Neural progenitor cell (in vitro differentiated cells): ENCODE measurements around the gene CREG1. TPM values are rescaled to one million over a fixed set of nuclear protein-coding genes. Genes with fewer than 3 reads are reported as not detected.

Experiments
- DNase-seq: peaks from one replicate; pipeline ENCODE4 v3.0.0-alpha.2; 2016; ENCODE audit warnings: low spot score
- H2AFZ ChIP-seq: fragments of 200-600 bp; sonication (generic); replicated peaks from 2 replicates; pipeline ENCODE4 v1.6.1; 2016; ENCODE audit warnings: antibody characterized with exemption
- H3F3A ChIP-seq: fragments of 200-600 bp; sonication (generic); 2 replicates; pipeline ENCODE4 v1.6.1; 2016; ENCODE audit warnings: antibody characterized with exemption, low read depth
- H3K27ac ChIP-seq: fragments of 200-600 bp; sonication (generic); 2 replicates; pipeline ENCODE4 v1.5.1; 2016; ENCODE audit warnings: mild to moderate bottlenecking
- H3K27me3 ChIP-seq: fragments of 200-600 bp; sonication (generic); 2 replicates; pipeline ENCODE4 v1.6.1; 2016; ENCODE audit warnings: mild to moderate bottlenecking, moderate library complexity
- H3K36me3 ChIP-seq: fragments of 200-600 bp; sonication (generic); 2 replicates; pipeline ENCODE4 v1.5.1; 2016
- H3K4me1 ChIP-seq: fragments of 200-600 bp; sonication (generic); 2 replicates; pipeline ENCODE4 v1.6.1; 2016; ENCODE audit warnings: mixed run types
- H3K4me2 ChIP-seq: fragments of 200-600 bp; sonication (generic); 2 replicates; pipeline ENCODE4 v1.6.1; 2016
- H3K4me3 ChIP-seq: fragments of 200-600 bp; sonication (generic); 2 replicates; pipeline ENCODE4 v1.5.1; 2016
- H3K79me2 ChIP-seq: fragments of 200-600 bp; sonication (generic); 2 replicates; pipeline ENCODE4 v1.6.1; 2016; ENCODE audit warnings: low read depth
- H3K9ac ChIP-seq: fragments of 200-600 bp; sonication (generic); 2 replicates; pipeline ENCODE4 v1.6.1; 2016
- H3K9me3 ChIP-seq: fragments of 200-600 bp; sonication (generic); 2 replicates; pipeline ENCODE4 v1.5.1; 2016; ENCODE audit warnings: low read depth
- H4K20me1 ChIP-seq: fragments of 200-600 bp; sonication (generic); 2 replicates; pipeline ENCODE4 v1.6.1; 2016; ENCODE audit warnings: low read depth
- H3K27ac Mint-ChIP-seq: 3 replicates; pipeline ENCODE4 v1.8.0; 2021; ENCODE audit warnings: mixed read lengths
- H3K27me3 Mint-ChIP-seq: 2 replicates; pipeline ENCODE4 v1.8.0; 2022; ENCODE audit warnings: low read depth, mild to moderate bottlenecking, inconsistent platforms, moderate library complexity, mixed read lengths; ENCODE audit not compliant: insufficient read depth
- H3K36me3 Mint-ChIP-seq: 3 replicates; pipeline ENCODE4 v1.8.0; 2021; ENCODE audit warnings: mixed read lengths
- H3K4me1 Mint-ChIP-seq: 3 replicates; pipeline ENCODE4 v1.8.0; 2021; ENCODE audit warnings: mixed read lengths
- H3K4me3 Mint-ChIP-seq: 3 replicates; pipeline ENCODE4 v1.8.0; 2021; ENCODE audit warnings: mild to moderate bottlenecking, moderate library complexity, mixed read lengths
- H3K9me3 Mint-ChIP-seq: 3 replicates; pipeline ENCODE4 v1.8.0; 2020; ENCODE audit warnings: mixed read lengths
- CTCF ChIP-seq: fragments of 200-600 bp; sonication (generic); IDR thresholded peaks from 2 replicates; pipeline ENCODE4 v1.5.1; 2017; ENCODE audit warnings: antibody characterized with exemption, mild to moderate bottlenecking
- EZH2 ChIP-seq: fragments of 200-600 bp; sonication (generic); IDR thresholded peaks from 2 replicates; pipeline ENCODE4 v1.6.1; 2017; ENCODE audit warnings: antibody characterized with exemption, mild to moderate bottlenecking, moderate library complexity
- EZH2phosphoT487 ChIP-seq: fragments of 200-600 bp; sonication (generic); IDR thresholded peaks from 2 replicates; pipeline ENCODE4 v1.6.1; 2017; ENCODE audit warnings: antibody characterized with exemption
- total RNA-seq: library from RNA; depleted of rRNA; stranded (reverse); fragments of >200 nt; gene quantifications from 2 replicates; pipeline ENCODE4 v1.2.3, GENCODE V29; 2015; ENCODE audit warnings: low replicate concordance

CREG1 gene
- total RNA-seq, 1 donor from 2014 or later: 55.6 TPM

GRCh38 chr1:167529829-167530474, 23.6 kb downstream of the CREG1 start:
- no peak overlapping the region for H3K9ac ChIP-seq
- H3K79me2 ChIP-seq: no peaks in the 10 kb centered on the region
- H3K4me3 Mint-ChIP-seq: no peak overlapping the region
- no peak overlapping the region for H3K4me2 ChIP-seq
- H3K27me3 Mint-ChIP-seq: peaks cover 7% of the 10 kb centered on the region
- TF ChIP-seq EZH2phosphoT487 (no peak), CTCF (no peak), EZH2 (no peak)
- peaks cover 18% of the 10 kb centered on the region for H3K4me1 ChIP-seq
- no peak overlapping the region for H3K27ac ChIP-seq
- no peak overlapping the region for H3K4me3 ChIP-seq
- H2AFZ ChIP-seq: no peak overlapping the region
- H3K36me3 ChIP-seq: no peaks in the 10 kb centered on the region
- H3K4me1 Mint-ChIP-seq: peaks cover 35% of the 10 kb centered on the region
- H4K20me1 ChIP-seq: no peaks in the 10 kb centered on the region
- no peaks in the 10 kb centered on the region for H3F3A ChIP-seq
- peak overlapping the region; percentile 50 for H3K27ac Mint-ChIP-seq
- no peaks in the 10 kb centered on the region for H3K9me3 ChIP-seq
- H3K27me3 ChIP-seq: no peaks in the 10 kb centered on the region
- H3K36me3 Mint-ChIP-seq: no peaks in the 10 kb centered on the region
- DNase-seq: no peak
- H3K9me3 Mint-ChIP-seq: no peaks in the 10 kb centered on the region

DNA sequence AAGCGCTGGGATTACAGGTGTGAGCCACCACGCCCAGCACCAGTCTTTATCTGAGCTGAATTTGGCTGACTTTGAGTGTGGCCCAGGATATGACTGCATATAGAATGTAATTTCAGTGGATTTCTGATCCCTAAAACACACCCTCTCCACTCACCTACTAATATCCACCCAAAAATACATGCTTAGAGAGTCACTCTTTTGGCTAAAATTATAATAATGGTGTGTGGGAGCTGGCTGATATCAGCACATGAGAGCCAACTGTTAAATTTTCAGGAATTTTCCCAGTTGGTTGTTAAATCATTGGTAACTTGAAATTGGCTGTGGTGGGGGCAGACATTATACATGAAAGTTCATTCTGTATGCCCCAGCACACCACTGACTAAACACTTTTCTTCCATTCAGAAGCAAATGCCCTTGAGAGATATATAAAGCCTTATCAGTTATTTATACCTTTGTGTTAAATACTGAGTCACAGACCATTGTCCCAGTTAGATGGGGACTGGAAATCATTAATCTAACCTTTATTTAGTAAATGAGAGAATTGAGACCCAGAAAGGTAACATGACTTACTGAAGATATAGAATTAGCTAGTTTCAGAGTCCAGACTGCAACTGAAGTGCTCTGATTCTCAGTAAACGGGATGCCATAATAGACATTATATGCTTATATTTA, 25.4 kb downstream of the CREG1 start:
- Histone ChIP-seq H4K20me1 (no peaks in the 10 kb centered on the region), H3K9me3 (no peaks in the 10 kb centered on the region), H3K4me1 (peaks cover 13% of the 10 kb centered on the region), H3K27me3 (no peaks in the 10 kb centered on the region), H2AFZ (no peak overlapping the region), H3K9ac (no peak overlapping the region), H3K4me2 (no peak overlapping the region), H3K27ac (no peak overlapping the region), H3K36me3 (no peaks in the 10 kb centered on the region), H3K79me2 (no peaks in the 10 kb centered on the region), H3F3A (no peaks in the 10 kb centered on the region), H3K4me3 (no peak overlapping the region)
- no peaks in the 10 kb centered on the region for H3K36me3 Mint-ChIP-seq
- no peak overlapping the region for H3K27ac Mint-ChIP-seq
- DNase-seq: no peak
- TF ChIP-seq EZH2phosphoT487 (no peak), CTCF (no peak), EZH2 (no peak)
- no peak overlapping the region for H3K4me3 Mint-ChIP-seq
- peaks cover 28% of the 10 kb centered on the region for H3K4me1 Mint-ChIP-seq
- peaks cover 7% of the 10 kb centered on the region for H3K27me3 Mint-ChIP-seq
- H3K9me3 Mint-ChIP-seq: peaks cover 11% of the 10 kb centered on the region

DNA sequence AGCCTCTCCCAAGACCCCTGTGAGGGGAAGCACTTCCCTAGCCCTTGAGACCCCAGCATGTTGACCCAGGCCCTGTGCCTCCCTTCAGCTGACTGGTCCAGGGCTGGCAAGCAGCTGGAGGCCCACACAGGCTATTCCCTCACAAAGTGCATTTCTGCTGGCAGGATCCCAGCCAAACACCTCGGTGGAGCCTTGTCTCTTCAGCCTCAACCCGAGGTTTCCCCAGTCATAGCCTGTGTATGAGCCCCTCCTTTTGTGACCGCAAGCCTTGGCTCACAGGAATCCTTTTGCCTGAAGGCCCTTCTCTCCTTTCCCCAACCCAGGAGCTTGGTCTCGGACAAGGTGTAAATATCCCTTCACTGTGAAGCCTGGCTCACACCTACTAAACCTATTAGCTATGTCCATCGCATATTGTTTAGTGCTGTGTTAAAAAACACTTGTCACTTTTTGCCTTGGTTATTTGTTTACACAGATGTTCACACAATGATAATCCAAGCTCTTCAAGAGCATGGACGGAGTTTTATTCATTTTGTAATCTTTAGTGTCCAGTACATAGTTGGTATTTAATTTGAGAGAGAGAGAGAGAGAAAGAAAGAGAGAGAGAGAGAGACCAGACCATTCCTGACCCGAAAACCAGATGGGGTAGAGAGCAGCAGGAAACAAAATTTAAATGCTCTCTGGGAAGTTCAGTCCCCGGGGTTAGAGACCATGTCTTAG, 26.7 kb downstream of the CREG1 start:
- Mint-ChIP-seq H3K27me3 (peaks cover 7% of the 10 kb centered on the region), H3K36me3 (no peaks in the 10 kb centered on the region), H3K4me3 (no peak overlapping the region), H3K4me1 (peaks cover 21% of the 10 kb centered on the region), H3K9me3 (peaks cover 20% of the 10 kb centered on the region), H3K27ac (no peak overlapping the region)
- DNase-seq: no peak
- H3K36me3 ChIP-seq: no peaks in the 10 kb centered on the region
- H3K4me1 ChIP-seq: peaks cover 12% of the 10 kb centered on the region
- no peaks in the 10 kb centered on the region for H3K27me3 ChIP-seq
- no peak overlapping the region for H3K4me3 ChIP-seq
- no peaks in the 10 kb centered on the region for H4K20me1 ChIP-seq
- no peaks in the 10 kb centered on the region for H3K9me3 ChIP-seq
- no peaks in the 10 kb centered on the region for H3F3A ChIP-seq
- no peak overlapping the region for H3K9ac ChIP-seq
- H3K27ac ChIP-seq: no peak overlapping the region
- no peak overlapping the region for H3K4me2 ChIP-seq
- H2AFZ ChIP-seq: peak overlapping the region; percentile 35
- H3K79me2 ChIP-seq: no peaks in the 10 kb centered on the region
- TF ChIP-seq EZH2phosphoT487 (no peak), CTCF (no peak), EZH2 (no peak)
